H1 (cell line): Measurements from ENCODE around the gene TERF2IP. TPM values are rescaled to one million over a fixed set of nuclear protein-coding genes. Genes with fewer than 3 reads are reported as not detected.

Experiments
- SP1 ChIP-seq: IDR thresholded peaks from 2 replicates; pipeline ENCODE4 v1.6.1; 2011; ENCODE audit warnings: low read depth, low read length
- polyA plus RNA-seq, 7 experiments: library from polyadenylated mRNA; depleted of rRNA in 3 of 7; stranded (reverse) in 5 of 7; unstranded in 2 of 7; fragments of >200 nt in 5 of 7; fragments of 200-250 nt in 2 of 7; gene quantifications; 1 replicate in 5 of 7; 2 replicates in 1 of 7; 4 replicates in 1 of 7; pipeline versions ENCODE4 v1.2.1 to v1.2.3, GENCODE V29; 2011 to 2013; ENCODE audit warnings: missing spikeins in 2 of 7, mixed read lengths in 2 of 7
- total RNA-seq: library from RNA; stranded (reverse); fragmentation: NEBNext Ultra II Directional; extraction: Animal tissue kit (Norgen Biotek cat#: 25700); gene quantifications from 2 replicates; pipeline ENCODE4 v1.2.1, GENCODE V29; 2021
- TF ChIP-seq, protein P1 (sequence below): fragments of 300-600 bp; sonication (generic); IDR thresholded peaks from 2 replicates; pipeline ENCODE4 v1.7.1; 2012; ENCODE audit warnings: low read length, moderate library complexity, mild to moderate bottlenecking, inconsistent platforms; ENCODE audit not compliant: insufficient replicate concordance

The TERF2IP gene
- total and polyA plus RNA-seq, 2 of the 8 experiments (the other 6 are each of a cell fraction or from before 2014, with no cell fraction given) = 5.5 to 15.1 TPM

DNA sequence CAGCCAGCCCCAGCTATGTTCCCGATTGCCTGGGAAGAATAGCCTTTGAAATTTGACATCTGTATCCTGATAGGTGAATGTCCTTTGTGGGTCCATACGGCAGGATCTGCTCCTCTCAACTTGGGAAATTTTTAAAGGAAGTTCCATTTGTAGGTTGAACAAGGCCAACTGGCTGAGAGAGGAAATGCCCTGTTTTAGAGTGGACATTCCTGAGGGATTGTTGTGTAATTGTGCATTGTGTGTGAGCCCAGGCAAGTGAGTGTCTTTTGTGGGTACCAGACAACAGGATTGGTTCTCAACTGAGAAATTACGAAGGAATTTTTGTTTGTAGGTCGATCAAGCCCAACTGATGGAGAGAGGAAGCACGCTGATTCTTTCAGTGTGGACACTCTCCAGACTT, 31.8 kb downstream of the TERF2IP start (continued):
- TF ChIP-seq, protein P1, sequence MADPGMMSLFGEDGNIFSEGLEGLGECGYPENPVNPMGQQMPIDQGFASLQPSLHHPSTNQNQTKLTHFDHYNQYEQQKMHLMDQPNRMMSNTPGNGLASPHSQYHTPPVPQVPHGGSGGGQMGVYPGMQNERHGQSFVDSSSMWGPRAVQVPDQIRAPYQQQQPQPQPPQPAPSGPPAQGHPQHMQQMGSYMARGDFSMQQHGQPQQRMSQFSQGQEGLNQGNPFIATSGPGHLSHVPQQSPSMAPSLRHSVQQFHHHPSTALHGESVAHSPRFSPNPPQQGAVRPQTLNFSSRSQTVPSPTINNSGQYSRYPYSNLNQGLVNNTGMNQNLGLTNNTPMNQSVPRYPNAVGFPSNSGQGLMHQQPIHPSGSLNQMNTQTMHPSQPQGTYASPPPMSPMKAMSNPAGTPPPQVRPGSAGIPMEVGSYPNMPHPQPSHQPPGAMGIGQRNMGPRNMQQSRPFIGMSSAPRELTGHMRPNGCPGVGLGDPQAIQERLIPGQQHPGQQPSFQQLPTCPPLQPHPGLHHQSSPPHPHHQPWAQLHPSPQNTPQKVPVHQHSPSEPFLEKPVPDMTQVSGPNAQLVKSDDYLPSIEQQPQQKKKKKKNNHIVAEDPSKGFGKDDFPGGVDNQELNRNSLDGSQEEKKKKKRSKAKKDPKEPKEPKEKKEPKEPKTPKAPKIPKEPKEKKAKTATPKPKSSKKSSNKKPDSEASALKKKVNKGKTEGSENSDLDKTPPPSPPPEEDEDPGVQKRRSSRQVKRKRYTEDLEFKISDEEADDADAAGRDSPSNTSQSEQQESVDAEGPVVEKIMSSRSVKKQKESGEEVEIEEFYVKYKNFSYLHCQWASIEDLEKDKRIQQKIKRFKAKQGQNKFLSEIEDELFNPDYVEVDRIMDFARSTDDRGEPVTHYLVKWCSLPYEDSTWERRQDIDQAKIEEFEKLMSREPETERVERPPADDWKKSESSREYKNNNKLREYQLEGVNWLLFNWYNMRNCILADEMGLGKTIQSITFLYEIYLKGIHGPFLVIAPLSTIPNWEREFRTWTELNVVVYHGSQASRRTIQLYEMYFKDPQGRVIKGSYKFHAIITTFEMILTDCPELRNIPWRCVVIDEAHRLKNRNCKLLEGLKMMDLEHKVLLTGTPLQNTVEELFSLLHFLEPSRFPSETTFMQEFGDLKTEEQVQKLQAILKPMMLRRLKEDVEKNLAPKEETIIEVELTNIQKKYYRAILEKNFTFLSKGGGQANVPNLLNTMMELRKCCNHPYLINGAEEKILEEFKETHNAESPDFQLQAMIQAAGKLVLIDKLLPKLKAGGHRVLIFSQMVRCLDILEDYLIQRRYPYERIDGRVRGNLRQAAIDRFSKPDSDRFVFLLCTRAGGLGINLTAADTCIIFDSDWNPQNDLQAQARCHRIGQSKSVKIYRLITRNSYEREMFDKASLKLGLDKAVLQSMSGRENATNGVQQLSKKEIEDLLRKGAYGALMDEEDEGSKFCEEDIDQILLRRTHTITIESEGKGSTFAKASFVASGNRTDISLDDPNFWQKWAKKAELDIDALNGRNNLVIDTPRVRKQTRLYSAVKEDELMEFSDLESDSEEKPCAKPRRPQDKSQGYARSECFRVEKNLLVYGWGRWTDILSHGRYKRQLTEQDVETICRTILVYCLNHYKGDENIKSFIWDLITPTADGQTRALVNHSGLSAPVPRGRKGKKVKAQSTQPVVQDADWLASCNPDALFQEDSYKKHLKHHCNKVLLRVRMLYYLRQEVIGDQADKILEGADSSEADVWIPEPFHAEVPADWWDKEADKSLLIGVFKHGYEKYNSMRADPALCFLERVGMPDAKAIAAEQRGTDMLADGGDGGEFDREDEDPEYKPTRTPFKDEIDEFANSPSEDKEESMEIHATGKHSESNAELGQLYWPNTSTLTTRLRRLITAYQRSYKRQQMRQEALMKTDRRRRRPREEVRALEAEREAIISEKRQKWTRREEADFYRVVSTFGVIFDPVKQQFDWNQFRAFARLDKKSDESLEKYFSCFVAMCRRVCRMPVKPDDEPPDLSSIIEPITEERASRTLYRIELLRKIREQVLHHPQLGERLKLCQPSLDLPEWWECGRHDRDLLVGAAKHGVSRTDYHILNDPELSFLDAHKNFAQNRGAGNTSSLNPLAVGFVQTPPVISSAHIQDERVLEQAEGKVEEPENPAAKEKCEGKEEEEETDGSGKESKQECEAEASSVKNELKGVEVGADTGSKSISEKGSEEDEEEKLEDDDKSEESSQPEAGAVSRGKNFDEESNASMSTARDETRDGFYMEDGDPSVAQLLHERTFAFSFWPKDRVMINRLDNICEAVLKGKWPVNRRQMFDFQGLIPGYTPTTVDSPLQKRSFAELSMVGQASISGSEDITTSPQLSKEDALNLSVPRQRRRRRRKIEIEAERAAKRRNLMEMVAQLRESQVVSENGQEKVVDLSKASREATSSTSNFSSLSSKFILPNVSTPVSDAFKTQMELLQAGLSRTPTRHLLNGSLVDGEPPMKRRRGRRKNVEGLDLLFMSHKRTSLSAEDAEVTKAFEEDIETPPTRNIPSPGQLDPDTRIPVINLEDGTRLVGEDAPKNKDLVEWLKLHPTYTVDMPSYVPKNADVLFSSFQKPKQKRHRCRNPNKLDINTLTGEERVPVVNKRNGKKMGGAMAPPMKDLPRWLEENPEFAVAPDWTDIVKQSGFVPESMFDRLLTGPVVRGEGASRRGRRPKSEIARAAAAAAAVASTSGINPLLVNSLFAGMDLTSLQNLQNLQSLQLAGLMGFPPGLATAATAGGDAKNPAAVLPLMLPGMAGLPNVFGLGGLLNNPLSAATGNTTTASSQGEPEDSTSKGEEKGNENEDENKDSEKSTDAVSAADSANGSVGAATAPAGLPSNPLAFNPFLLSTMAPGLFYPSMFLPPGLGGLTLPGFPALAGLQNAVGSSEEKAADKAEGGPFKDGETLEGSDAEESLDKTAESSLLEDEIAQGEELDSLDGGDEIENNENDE = no peak
- TF ChIP-seq SP1 = no peak
- TF ChIP-seq, all 59 proteins: peak for 0
